ENCODE results near the gene HELLS.
"Not testable (repeated sequence)": the region's sequence is repeated elsewhere in the genome, so short reads cannot be mapped to it uniquely, and the experiment has no call there.

Gene HELLS

DNA sequence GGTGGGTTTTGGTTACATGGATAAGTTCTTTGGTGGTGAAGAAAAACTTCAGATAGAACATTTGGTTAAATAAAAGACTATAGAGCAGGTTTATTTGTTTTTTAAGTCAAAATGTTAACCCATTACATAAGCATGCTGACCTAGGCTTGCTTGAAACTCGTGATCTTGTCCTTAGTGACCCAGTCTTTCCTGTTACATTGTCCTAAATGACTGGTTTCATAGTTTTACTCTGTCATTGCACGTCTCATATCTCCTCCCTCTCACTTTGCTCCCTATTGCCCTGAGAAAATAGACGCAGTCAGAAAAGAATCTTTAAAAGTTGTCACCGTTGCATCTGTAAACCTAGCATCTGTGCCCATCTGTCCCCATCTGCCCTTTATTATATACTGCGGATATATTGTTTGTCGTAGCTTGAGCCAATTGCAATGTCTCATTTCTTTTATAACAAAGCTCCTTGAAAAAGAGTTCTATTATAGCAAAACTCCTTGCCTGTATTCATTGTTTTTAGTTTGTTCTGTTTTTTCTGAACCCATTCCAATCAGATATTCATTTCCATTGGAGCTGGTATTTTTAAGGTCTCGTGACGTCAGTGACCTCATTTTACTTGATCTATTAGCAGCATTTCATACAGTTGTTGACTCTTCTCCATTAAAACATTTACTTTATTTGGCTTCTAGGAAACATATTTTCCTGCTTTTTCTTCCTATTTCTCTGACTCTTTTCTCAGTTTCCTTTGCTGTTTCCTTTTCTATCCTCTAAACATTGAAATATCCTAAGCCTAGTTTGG is 57.3 kb downstream of the HELLS start:
- DNase-seq (ENCODE audit: low read depth, low spot score) = no peak
- no peak overlapping the region for H3K27ac ChIP-seq

DNA sequence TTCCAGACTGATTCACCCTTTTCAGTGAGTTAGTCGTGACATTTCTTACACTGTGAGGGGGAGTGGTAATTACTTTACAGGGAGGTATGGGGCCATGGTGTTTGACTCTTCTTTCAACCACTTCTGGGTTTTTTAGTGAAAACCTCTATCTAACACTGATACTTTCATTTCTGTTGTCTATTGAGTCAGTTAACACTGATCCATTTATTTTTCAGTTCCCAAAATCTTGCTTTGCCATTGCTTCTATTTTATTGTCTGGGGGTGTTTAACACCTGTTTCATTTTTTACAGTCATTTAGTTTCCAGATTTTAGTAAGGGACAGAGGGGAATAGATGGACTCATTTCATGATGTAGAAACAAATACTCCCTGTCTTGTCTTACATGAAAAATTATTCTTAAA is 61.5 kb downstream of the HELLS start:
- no peak for DNase-seq (ENCODE audit: low read depth, low spot score)
- H3K27ac ChIP-seq = no peak overlapping the region

DNA sequence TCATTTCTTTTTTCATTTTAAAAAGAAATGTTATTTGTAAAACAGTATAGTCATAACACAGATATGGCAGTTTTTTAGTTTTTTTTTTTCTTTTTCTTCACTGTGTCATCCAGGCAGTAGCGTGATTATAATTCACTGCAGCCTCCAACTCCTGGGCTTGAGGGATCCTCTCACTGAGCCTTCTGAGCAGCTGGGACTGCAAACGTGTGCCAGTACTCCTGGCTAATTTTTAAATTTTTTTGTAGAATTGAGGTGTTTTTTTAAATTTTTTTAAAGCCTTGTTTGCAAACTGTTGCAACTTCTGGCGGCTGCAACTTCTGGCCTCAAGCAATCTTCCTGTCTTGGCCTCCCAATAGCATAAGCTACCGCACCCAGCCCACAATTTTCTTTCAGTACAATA is 63.0 kb downstream of the HELLS start:
- no peak overlapping the region for H3K27ac ChIP-seq
- no peak for DNase-seq (ENCODE audit: low read depth, low spot score)

DNA sequence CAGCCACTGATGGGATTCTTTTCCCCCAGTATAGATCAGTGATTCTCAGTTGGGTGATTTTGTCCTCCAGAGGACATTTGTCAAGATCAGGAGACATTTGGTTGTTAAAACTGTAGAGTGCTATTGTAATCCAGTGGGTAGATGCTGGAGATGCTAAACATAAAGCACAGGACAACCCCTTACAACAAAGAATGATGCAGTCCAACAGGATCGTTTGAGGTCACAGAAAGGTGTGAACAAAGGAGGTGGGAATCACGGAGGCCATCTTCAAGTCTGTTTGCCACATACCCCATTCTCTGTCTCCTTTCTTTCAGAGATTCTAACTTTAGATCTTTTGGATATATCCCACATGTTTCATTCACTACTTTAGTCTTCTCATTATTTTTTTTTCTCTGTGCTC is 69.0 kb downstream of the HELLS start:
- no peak overlapping the region for H3K27ac ChIP-seq
- no peak for DNase-seq (ENCODE audit: low read depth, low spot score)

DNA sequence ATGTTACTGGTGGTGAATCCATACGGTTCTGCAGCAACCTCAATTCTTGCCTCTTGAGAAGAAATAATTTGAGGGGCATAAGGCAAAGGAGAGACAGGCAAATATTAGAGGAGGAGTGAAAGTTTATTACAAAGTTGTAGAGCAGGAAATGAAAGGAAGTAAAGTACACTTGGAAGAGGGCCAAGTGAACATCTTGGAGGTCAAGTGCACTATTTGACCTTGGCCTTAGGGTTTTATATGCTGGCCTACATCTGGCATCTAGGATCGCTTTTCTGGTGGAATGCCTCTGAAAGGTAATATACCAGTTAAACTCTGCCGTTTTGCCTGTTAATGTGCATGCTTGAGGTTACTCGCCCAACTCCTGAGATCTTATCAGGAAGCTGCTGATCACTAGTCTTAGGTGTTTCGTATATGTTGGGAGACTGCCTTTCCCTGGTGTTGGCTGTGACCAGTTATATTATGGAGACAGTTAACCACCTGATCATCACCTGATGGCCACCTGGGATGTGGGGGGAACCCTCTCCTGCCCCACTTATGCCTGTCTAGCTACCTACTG is 71.9 kb downstream of the HELLS start:
- H3K27ac ChIP-seq = no peak overlapping the region
- DNase-seq (ENCODE audit: low read depth, low spot score) = no peak

DNA sequence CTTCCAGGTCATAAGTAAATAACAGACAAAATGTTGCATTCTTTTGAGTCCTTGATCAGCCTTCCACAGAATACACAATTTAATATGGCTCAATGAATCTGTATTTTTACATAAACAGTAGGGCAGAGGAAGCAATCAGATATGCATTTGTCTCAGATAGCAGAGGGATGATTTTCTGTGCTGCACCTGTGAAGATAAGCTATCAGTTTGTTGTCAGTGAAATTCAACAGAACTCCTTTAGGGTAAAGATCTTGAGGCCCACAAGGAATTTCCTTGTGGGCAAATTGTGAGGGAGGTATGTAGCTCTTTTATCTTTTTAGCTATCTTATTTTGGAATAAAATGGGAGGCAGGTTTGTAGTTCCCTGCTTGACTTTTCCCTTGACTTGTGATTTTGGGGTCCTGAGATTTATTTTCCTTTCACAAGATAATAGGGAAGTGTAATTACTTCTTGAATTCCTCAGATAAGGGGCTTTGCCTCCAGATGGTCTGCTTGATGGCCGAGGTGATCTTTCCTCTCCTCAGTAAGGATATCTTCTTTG is 77.1 kb downstream of the HELLS start:
- DNase-seq (ENCODE audit: low read depth, low spot score) = no peak
- H3K27ac ChIP-seq = no peak overlapping the region

DNA sequence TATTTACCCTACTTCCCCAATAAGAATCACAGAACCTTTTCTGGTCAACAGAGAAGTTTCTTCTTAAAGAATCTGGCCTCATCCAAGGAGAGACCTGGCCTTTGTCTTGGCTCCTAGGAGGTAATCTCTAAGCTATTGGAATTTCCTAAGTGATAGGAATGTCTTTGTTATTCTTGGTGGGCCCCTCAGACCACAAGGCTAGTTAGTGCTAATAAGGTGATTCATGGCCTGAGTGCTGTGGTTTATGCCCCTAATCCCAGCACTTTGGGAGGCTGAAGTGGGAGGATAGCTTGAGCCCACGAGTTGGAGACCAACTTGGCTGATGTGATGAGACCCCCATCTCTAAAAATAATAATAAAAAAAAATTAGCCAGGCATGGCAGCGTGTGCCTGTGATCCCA is 78.0 kb downstream of the HELLS start:
- no peak overlapping the region for H3K27ac ChIP-seq
- no peak for DNase-seq (ENCODE audit: low read depth, low spot score)

DNA sequence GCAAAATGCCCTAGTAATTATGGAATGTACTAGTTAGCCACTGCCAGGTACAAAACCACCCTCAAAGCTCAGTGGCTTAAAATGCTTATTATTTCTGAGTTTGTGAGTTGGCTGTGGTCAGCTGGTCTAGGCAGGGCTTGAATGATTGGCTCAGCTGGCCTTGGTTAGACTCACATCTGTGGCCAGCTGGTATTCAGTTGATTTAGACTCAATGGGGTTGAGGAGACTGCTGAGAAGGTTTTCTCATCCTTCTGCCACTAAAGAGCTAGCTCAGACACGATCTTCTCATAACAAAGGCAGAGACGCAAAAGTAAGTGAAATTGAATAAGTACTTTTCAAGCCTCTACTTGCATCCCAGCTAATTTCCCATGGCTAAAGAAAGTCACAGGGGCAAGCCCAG is 80.9 kb downstream of the HELLS start:
- H3K27ac ChIP-seq = no peak overlapping the region
- no peak for DNase-seq (ENCODE audit: low read depth, low spot score)

DNA sequence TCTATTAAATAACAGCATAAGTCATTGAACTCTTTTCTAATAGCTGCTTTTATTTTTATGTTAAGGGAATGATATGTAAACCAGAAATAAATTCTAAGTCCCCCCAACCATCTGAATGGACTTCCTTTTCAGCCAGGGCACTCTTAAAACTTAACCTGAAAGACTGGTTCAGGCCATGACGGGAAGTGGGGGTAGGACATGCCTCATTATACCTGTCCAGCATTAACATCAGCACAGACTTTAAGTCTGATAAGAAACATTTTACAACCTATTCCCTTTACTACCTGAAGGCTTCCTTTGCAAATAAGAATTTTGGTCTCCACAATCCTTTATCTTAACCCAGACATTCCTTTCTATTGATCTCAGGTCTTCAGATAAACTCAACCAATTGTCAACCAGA is 81.9 kb downstream of the HELLS start:
- no peak overlapping the region for H3K27ac ChIP-seq
- DNase-seq (ENCODE audit: low read depth, low spot score) = no peak

DNA sequence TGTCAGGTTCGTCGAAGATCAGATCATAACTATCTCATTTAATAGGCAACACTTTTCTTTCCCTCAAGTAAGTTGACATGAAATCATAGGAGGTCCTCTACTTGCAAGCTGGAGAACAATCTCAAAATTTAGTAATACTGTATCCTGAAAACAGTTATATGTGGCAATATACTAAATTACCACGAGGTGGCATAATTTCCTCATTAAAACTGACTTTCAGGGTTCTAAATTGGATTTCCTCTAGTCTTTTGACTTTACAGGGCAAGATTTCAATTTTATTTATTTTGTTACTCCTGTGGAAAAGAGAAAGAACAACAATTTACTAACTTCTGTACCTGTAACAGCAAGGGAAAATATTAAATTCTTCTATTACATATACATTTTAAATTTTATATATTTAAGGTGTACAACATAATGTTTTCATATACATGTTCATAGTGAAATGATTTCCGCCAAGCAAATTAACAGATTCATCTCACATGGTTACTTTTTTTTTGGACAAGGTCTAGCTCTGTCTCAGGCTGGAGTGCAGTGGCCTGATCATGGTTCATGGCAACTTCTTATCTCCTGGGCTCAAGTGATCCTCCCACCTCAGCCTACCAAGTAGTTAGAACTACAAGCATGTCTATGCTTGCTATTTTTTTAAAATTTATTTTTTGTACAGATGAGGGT is 84.6 kb downstream of the HELLS start:
- no peak for DNase-seq (ENCODE audit: low read depth, low spot score)
- no peak overlapping the region for H3K27ac ChIP-seq

DNA sequence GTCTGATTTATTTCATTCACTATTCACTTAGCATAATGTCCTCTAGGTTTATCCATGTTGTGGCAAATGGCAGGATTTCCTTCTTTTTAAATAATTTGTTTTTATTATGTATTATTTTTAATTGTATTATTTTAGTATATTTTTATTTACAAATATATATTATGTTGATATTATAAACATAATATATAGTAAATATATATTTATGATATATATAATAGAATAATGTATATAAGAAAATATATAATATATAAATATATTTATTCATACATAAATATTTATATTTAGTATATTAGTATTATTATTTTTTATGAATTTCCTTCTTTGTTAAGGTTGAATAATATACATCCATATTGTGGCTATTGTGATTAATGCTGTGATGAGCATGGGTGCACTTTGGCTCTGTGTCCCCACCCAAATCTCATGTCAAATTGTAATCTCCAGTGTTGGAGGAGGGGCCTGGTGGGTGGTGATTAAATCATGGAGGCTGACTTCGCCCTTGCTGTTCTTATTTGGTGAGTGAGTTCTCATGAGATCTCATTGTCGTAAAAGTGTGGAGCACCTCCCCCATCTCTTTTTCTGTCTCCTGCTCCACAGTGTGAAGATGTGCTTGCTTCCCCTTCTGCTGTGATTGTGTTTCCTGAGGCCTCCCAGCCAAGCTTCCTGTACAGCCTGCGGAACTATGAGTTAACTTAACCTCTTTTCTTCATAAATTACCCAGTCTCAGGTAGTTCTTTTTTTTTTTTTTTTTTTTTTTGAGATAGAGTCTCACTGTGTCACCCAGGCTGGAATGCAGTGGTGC is 85.7 kb downstream of the HELLS start:
- no peak for DNase-seq (ENCODE audit: low read depth, low spot score)
- no peak overlapping the region for H3K27ac ChIP-seq

DNA sequence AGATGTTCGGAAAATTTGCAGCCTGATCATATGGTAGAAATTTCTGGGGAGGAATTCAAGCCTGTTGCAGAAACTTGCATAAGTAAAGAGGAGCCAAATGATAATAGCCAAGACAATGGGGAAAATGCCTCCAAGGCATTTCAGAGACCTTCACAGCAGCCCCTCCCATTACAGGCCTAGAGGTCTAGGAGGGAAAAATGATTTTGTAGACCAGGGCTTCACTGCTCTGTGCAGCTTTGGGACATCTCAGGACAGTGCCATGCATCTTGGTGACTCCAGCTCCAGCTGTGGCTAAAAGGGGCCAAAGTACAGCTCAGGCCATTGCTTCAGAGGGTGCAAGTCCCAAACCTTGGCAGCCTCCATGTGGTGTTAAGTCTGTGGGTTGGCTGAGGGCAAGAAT is 87.4 kb downstream of the HELLS start:
- H3K27ac ChIP-seq = no peak overlapping the region
- no peak for DNase-seq (ENCODE audit: low read depth, low spot score)

DNA sequence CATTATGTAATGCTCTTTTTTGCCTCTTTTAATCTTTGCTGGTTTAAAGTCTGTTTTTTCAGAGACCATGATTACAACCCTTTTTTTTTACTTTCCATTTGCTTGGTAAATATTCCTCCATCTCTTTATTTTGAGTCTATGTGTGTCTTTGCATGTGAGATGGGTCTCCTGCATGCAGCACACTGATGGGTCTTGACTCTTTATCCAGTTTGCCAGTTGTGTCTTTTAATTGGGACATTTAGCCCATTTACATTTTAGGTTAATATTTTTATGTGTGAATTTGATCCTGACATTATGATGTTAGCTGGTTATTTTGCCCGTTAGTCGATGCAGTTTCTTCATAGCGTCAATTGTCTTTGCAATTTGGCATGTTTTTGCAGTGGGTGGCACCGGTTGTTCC is 92.5 kb downstream of the HELLS start:
- not testable (repeated sequence) for DNase-seq (ENCODE audit: low read depth, low spot score); H3K27ac ChIP-seq

DNA sequence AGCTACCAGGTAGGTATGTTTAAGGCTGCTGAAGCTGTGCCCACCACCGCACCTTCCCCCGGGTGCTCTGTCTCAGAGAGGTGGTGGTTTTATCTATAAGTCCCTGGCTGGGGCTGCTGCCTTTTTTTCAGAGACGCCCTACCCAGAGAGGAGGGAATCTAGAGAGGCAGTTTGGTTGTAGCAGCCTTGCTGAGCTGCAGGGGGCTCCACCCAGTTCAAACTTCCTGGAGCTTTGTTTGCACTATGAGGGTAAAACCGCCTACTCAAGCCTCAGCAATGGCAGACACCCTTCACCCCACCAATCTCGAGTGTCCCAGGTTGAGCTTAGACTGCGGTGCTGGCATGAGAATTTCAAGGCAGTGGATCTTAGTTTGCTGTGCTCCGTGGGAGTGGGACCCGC is 94.3 kb downstream of the HELLS start:
- no peak for DNase-seq (ENCODE audit: low read depth, low spot score)
- no peak overlapping the region for H3K27ac ChIP-seq

DNA sequence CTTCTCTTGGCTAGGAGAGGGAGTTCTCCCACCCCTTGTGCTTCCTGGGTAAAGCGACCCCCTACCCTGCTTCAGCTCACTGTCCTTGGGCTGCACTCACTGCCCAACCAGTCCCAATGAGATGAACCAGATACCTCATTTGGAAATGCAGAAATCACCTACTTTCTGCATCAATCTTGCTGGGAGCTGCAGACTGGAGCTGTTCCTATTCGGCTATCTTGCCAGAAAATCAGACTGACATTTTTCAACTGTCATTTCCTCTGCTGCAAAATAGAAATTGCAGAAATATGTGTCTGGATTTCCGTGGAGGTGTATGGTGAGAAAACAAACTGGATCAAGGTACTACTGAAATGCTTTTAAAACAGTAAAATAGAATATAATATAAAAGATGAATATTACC is 95.0 kb downstream of the HELLS start:
- no peak for DNase-seq (ENCODE audit: low read depth, low spot score)
- no peak overlapping the region for H3K27ac ChIP-seq

DNA sequence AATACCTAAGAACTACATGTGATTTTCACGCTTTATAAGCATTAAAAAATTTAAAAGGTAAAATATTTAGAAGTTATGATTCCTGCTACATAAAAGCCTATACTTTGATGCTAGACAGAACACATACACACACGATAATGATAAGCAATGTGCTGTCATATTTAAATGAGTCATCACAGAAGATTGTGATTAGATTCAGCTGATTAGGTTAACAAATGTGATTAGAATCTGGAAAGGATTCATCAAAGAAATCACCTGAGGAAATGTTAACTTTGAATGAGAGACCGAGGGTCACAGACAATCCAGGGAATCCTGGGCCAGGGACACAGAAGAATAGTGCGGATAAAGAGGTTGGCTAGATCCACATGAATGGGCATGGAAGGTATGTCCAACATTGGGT is 95.9 kb downstream of the HELLS start:
- no peak for DNase-seq (ENCODE audit: low read depth, low spot score)
- H3K27ac ChIP-seq = no peak overlapping the region

DNA sequence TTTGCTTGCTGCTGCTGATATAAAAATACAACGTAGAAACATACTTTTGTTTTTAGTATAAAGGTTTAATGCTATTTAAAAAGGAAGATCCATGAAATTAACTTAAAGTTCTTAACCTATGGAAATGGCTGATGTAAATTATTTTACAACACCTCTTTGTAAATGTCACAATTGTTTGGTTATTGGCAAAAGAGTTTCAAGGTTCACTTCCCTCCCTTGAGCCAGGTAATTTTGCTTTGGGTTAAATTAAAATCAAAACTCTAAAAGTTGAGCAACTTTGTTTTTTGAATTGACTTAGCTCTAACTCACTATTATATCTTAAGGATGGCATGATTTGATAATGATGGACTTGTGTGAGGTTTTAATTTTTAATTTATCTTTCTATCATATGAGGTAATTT is 98.8 kb downstream of the HELLS start:
- DNase-seq (ENCODE audit: low read depth, low spot score) = no peak

DNA sequence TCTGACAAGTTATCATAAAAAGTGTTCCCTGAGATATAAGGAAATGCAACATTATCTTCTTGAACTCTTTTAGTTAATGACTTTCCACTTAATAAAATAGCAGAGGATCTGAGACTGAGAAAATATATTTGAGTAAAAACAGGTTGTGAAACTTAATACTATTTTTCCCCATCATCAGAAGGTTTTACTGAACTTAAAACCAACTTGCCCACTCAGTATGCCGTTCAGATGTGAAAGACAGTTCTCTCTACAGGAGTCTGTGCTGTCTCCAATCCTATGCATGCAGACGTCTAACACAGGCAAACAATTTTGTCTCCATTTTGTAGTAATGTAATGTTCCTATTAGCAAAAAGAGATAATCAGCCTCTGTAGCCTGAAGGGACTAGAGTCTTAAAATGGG is 99.7 kb downstream of the HELLS start:
- H3K27ac ChIP-seq = no peak overlapping the region
- DNase-seq (ENCODE audit: low read depth, low spot score) = no peak

More for the DNA sequence above, 98.8 kb downstream of the HELLS start:
- H3K27ac ChIP-seq = no peak overlapping the region
